Mesodermal cell (in vitro differentiated cells): ENCODE results near the gene PLAAT1.

Experiments
- H3K27ac ChIP-seq: 2 replicates; pipeline ENCODE4 v1.7.0; 2013; ENCODE audit warnings: mild to moderate bottlenecking, low read depth, low read length, moderate library complexity; ENCODE audit not compliant: severe bottlenecking
- H3K36me3 ChIP-seq: 2 replicates; pipeline ENCODE4 v1.7.1; 2013; ENCODE audit warnings: mild to moderate bottlenecking, low read length, moderate library complexity; ENCODE audit not compliant: control insufficient read depth, insufficient read depth
- H3K4me1 ChIP-seq: one replicate; pipeline ENCODE4 v1.7.1; 2013; ENCODE audit warnings: mild to moderate bottlenecking, low read length; ENCODE audit not compliant: insufficient read depth, control insufficient read depth, poor library complexity, severe bottlenecking
- H3K4me3 ChIP-seq: 2 replicates; pipeline ENCODE4 v1.7.0; 2013; ENCODE audit warnings: low read length, control low read depth, mild to moderate bottlenecking; ENCODE audit not compliant: insufficient read depth, poor library complexity, severe bottlenecking; ENCODE audit errors: extremely low read depth
- H3K9me3 ChIP-seq: 2 replicates; pipeline ENCODE4 v1.7.1; 2013; ENCODE audit warnings: mild to moderate bottlenecking, low read length, moderate library complexity; ENCODE audit not compliant: control insufficient read depth
- WGBS, 2 experiments: methylation state at CpG; one replicate each; pipeline ENCODE4 v1.1.5; 2013; ENCODE audit warnings: missing lambda C conversion rate in 2 of 2; ENCODE audit not compliant: insufficient coverage in 2 of 2; 5-methylcytosine and 5-hydroxymethylcytosine counted together

Gene PLAAT1

GRCh38 chr3:193253986-193254660, 13.1 kb downstream of the PLAAT1 start:
- no CpG with 5 or more reads among the region's 3 CpGs for WGBS, 2 experiments
- H3K4me1 ChIP-seq: no peaks in the 10 kb centered on the region

GRCh38 chr3:193261970-193262369, 20.9 kb downstream of the PLAAT1 start:
- no peaks in the 10 kb centered on the region for H3K9me3 ChIP-seq
- no peak overlapping the region for H3K4me3 ChIP-seq
- no peaks in the 10 kb centered on the region for H3K36me3 ChIP-seq
- H3K27ac ChIP-seq: no peak overlapping the region
- no peaks in the 10 kb centered on the region for H3K4me1 ChIP-seq
- WGBS, 2 experiments: 100% methylated on average over 1 of the region's 1 CpG

More at GRCh38 chr3:193253986-193254660, 13.1 kb downstream of the PLAAT1 start:
- H3K9me3 ChIP-seq: peaks cover 8% of the 10 kb centered on the region
- H3K4me3 ChIP-seq: no peak overlapping the region
- no peak overlapping the region for H3K27ac ChIP-seq
- H3K36me3 ChIP-seq: no peaks in the 10 kb centered on the region

GRCh38 chr3:193262707-193263106, 21.7 kb downstream of the PLAAT1 start:
- Histone ChIP-seq H3K27ac (no peak overlapping the region), H3K9me3 (no peaks in the 10 kb centered on the region), H3K4me1 (no peaks in the 10 kb centered on the region), H3K4me3 (no peak overlapping the region), H3K36me3 (no peaks in the 10 kb centered on the region)
- WGBS, 2 experiments: 90% methylated on average over 2 of the region's 5 CpGs; no CpG with 5 or more reads in 1 of the 2 experiments

GRCh38 chr3:193269343-193270028, 28.5 kb downstream of the PLAAT1 start:
- Histone ChIP-seq H3K4me1 (no peaks in the 10 kb centered on the region), H3K27ac (no peak overlapping the region), H3K36me3 (no peaks in the 10 kb centered on the region), H3K4me3 (no peak overlapping the region), H3K9me3 (no peaks in the 10 kb centered on the region)
- 83 to 92% methylated on average over 2 to 3 of the region's 3 CpGs for WGBS, 2 experiments

GRCh38 chr3:193270451-193270850, 29.4 kb downstream of the PLAAT1 start:
- Histone ChIP-seq H3K4me3 (no peak overlapping the region), H3K4me1 (no peaks in the 10 kb centered on the region), H3K36me3 (no peaks in the 10 kb centered on the region), H3K9me3 (no peaks in the 10 kb centered on the region), H3K27ac (no peak overlapping the region)
- no CpG with 5 or more reads among the region's 3 CpGs for WGBS, 2 experiments

GRCh38 chr3:193271101-193271840, 30.2 kb downstream of the PLAAT1 start:
- H3K4me1 ChIP-seq: no peaks in the 10 kb centered on the region
- 86% methylated on average over 1 of the region's 3 CpGs; no CpG with 5 or more reads in 1 of the 2 experiments for WGBS, 2 experiments
- no peak overlapping the region for H3K27ac ChIP-seq
- no peaks in the 10 kb centered on the region for H3K9me3 ChIP-seq
- H3K36me3 ChIP-seq: no peaks in the 10 kb centered on the region
- no peak overlapping the region for H3K4me3 ChIP-seq

- H3K36me3 ChIP-seq: no peaks in the 10 kb centered on the region
- H3K4me1 ChIP-seq: no peaks in the 10 kb centered on the region
- peaks cover 18% of the 10 kb centered on the region for H3K9me3 ChIP-seq
- H3K27ac ChIP-seq: no peak overlapping the region
- no peak overlapping the region for H3K4me3 ChIP-seq
- WGBS, 2 experiments: 80 to 93% methylated on average over 1 to 2 of the region's 3 CpGs
Observed at GRCh38 chr3:193292386-193292785, 51.4 kb downstream of the PLAAT1 start.

GRCh38 chr3:193295985-193296384, 55.0 kb downstream of the PLAAT1 start:
- Histone ChIP-seq H3K9me3 (peaks cover 17% of the 10 kb centered on the region), H3K36me3 (no peaks in the 10 kb centered on the region), H3K27ac (no peak overlapping the region), H3K4me1 (no peaks in the 10 kb centered on the region), H3K4me3 (no peak overlapping the region)
- WGBS, 2 experiments: 83 to 90% methylated on average over 1 of the region's 2 CpGs

- 100% methylated on average over 3 of the region's 5 CpGs; no CpG with 5 or more reads in 1 of the 2 experiments for WGBS, 2 experiments
- Histone ChIP-seq H3K4me1 (no peaks in the 10 kb centered on the region), H3K27ac (no peak overlapping the region), H3K9me3 (peaks cover 4% of the 10 kb centered on the region), H3K36me3 (no peaks in the 10 kb centered on the region), H3K4me3 (no peak overlapping the region)
Observed at GRCh38 chr3:193297421-193297820, 56.4 kb downstream of the PLAAT1 start.

GRCh38 chr3:193301433-193301832, 60.4 kb downstream of the PLAAT1 start:
- Histone ChIP-seq H3K9me3 (no peaks in the 10 kb centered on the region), H3K27ac (no peak overlapping the region), H3K4me1 (no peaks in the 10 kb centered on the region), H3K4me3 (no peak overlapping the region), H3K36me3 (no peaks in the 10 kb centered on the region)
- WGBS, 2 experiments: no CpG with 5 or more reads among the region's 1 CpG
